ENCODE results near the gene MAPK13.
A peak's percentile ranks its signal among the peaks of the same experiment; 100 is the strongest.
"Not testable (repeated sequence)": the region's sequence is repeated elsewhere in the genome, so short reads cannot be mapped to it uniquely, and the experiment has no call there.

Gene MAPK13

DNA sequence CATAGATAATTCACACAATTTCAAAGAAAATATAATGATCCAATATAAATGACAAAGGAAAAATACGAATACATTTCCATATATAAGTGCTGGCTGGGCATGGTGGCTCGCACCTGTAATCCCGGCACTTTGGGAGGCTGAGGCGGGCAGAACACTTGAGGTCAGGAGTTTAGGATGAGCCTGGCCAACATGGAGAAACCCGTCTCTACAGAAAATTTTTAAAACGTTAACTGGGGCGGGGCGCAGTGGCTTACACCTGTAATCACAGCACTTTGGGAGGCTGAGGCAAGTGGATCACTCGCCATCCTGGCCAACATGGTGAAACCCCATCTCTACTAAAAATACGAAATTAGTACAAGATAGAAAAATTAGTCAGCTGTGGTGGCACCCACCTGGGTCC lies 14.9 kb upstream of the MAPK13 start:
- no peak for DNase-seq

DNA sequence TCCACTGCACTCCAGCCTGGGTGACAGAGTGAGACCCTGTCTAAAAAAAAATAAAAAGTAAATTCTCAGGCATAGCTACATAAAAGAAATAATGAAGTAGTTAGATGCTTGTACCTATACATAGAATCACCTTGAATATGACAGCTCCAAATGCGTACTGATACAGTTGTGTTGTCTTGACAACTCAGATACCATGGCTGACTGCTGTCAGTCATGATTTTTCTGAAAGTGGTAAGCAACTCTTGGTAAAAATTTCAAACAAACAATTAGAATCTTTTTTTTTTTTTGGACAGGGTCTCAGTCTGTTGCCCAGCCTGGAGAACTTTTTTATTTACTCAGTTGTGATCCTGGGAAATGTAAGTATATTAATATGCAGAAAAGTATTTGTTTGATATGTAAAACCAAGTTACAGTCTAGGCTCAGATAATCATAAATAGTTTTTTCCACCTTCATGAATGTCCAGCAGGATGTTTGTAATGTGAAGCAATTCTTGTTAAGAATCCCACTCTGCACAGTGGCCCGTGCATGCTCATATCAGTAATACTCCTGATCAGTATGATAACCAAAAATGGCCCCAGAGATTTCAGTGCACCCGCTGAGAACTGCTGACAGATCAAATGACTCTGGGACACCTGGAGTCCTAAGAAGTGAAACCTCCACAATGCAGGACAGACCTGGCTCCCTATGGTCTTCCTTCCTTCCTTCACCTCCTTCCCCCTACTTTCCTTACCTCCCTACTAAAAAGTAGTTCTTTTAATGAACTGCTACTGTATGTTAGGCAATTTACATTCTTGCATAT lies 14.0 kb upstream of the MAPK13 start:
- DNase-seq = peak; percentile 49

DNA sequence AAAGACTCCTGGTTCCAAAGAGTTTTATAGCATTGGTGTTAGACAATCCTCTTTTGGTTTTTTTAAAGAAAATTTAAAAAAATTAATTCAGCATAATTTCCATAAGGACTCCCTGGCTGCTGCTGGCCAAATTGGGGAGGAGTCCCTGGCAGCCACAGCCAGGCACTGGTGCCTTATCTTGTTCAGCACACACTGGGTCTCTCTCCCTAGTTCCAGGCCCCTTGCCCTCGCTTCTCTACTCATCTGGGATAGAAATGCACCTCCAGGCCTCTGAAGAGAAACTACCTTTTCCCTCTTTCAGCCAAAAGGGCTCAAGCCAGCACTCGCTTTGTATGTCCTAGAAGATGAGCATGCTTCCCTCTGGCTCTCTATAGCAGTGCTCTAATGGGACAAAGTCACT lies 13.4 kb upstream of the MAPK13 start:
- no peak for DNase-seq

DNA sequence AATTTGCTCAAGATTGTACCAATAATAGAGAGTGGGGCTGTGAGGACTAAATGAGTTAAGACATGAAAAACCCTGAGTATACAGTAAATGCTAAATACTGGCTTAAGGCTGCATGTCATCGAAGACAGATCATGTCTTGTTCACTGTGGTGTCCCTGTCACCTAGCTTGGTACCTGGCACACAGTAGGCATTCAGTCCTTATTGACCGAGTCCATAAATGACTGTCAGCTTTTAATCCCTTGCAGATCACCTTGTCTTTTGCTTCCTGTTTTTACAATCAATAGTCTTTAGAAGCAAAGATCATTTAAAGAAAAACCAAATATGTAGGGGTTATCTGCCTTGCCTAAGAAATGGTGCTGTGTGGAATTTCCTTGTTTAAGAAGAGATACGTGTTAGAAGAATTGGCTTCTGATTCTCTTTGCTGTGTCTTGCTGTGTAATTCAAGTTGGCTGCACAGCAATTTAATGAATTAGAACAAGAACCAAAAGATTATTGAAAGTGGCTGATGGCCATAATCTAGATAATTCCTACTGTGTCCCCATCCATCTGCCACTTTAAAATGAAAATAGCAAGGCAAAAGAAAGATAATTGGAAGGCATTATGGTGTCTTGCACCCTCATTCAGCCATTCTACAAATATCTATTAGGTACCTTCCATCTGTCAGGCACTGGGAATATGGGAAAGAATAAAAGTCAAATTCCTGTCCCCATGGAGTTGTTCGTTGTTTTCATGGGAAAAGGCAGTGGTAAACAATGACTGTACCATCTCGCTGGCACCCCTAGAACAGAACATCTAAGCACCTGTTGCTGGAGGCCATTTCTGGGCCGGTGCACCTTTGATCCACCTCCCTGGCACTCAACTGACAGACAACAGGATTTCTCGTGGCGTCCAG lies 12.4 kb upstream of the MAPK13 start:
- DNase-seq = no peak

DNA sequence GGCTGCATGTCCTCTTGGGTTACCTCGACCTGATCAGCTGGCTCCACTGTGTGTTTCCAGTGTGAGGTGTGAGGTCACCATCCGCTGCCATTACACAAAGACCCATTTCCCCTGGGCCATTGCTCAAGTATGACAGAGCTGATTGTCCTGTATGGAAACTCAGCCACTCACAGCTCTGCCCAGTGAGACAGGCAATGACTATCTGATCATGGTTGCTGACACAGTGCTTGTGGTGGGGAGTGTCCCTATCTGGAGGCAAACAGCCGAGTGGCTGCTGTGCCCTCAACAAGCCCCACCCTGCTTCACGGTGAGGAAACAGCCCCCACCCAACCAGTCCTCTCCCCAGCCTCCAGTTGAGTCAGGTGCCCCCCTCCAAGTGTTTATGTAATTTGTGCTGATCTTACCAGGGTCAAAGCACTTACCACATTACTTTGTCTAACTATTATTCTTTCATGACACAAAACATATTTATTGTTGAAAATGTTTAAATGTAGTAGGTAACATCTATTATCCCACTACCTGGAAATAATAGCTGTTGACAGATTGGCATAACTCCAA lies 11.7 kb upstream of the MAPK13 start:
- no peak for DNase-seq

DNA sequence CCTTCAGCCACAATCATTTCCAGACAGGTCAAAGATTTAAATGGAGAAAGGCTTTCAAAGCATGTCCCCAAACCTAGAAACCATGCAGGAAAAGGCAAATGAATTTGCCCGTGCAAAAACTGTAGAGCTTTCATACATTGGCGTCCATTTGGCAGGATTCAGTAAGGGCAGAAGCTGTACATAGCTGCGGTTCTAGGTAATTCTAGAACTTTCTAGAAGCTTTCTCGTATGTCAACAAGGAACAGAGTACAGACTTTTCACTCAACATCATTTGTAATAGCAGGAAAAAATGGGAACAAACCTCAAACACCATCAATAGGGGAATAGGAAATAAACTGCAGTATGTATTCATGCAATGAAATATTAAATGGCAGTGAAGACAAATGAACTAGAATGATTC lies 11.1 kb upstream of the MAPK13 start:
- no peak for DNase-seq

DNA sequence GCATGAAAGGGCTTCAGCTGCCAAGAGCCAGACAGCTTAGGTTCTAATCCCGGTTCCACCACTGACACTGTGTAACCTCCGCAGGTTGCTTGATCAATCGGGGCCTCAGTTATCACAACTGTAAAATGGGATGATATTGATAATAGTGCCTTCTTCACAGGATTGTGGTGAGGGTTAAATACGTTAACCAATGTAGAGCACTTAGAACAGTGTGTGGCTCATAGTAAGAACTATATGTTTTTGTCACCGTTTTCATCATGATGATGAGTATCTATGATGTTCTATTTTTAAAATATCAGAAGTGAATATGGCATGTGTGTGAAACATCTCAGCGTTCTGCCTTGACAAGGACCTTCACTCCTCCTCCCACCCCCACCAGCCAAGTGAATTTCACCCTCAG lies 10.3 kb upstream of the MAPK13 start:
- no peak for DNase-seq

DNA sequence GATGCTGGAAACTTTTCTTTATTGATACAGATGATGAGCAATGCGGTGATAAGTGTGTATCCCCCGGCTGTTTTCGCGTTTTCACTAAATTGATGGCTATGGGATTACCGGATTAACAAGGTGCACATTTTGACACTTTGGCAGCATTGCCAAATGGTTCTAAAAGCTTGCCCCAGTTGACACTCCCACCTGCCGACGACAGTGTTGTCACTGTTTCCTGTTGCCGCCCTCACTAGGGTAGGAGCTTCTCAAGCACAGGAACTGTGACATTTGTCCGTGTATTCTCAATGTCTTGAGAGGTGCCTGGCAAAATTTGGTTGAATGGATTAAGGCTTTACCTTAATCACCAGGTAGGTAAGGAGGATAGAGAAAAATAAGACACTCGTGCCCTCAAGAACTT lies 9.8 kb upstream of the MAPK13 start:
- no peak for DNase-seq

DNA sequence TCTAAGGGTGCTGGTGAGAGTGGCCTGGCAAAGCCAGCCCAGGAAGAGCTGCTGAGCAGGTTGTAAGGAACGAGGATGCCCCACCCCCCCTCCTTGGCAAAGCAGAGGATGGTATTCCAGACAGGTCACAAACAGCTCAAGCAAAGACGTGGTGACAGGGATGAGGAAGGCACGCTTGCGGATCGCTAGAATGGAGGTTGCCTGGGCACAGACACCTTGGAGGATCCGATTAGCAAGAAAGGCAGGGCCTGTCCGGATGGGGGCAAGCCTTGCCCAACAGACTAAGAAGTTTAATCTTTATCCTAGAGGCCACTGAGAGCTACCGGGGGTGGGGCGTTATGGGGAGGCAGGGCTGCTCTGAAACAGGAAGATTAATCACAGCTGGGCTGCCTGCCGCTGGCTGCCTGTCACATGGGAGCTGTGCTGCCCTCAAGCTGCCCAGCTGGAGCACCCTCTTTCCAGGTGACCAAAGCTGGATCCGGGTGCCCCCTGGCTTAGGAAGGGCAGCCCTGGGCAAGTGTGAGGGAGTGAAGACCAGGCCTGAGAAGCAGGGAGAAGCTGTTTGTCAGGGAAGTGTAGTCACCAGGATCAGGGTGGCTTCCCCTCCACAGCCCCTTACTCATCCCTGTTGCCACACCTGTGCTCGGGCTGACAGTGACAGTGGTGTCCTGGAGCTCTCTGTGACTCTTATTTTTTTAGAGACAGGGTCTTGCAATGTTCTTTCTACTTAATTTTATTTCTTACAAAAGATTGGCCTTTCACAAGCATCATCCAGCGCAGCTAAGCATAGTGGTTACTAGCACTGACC lies 9.1 kb upstream of the MAPK13 start:
- DNase-seq = peak; percentile 37

DNA sequence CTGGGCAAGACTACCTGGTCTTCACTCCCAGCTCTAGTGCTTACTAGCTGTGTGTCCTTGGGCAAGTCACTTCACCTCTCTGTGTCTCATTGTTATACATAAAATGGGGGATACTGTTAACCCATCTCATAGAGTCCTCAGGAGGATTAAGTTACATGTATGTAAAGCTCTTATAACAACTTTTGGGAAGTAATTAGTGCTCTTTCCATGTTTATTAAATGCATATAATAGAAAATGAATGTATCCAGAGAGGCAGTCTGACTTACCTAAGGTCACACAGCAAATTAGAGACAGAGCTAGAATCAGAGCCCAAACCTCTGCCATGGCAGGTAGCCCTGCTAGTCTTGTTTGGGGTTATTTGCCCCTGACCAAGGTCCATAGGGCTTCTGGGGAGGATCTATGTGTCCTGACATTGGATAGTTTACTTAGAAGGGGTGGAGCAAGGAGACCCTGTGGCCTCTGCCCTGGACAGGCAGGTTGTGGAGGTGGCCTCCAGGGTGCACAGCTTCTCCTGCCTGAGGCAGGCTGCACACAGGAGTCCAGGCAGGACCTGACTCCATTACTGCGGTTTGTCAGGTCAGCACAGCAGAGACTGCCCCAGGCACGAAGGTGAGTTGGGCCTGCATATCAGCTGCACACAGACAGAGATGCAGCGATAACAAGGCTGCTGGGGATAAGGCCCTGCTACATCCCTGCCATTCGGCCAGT lies 8.4 kb upstream of the MAPK13 start:
- no peak for DNase-seq

DNA sequence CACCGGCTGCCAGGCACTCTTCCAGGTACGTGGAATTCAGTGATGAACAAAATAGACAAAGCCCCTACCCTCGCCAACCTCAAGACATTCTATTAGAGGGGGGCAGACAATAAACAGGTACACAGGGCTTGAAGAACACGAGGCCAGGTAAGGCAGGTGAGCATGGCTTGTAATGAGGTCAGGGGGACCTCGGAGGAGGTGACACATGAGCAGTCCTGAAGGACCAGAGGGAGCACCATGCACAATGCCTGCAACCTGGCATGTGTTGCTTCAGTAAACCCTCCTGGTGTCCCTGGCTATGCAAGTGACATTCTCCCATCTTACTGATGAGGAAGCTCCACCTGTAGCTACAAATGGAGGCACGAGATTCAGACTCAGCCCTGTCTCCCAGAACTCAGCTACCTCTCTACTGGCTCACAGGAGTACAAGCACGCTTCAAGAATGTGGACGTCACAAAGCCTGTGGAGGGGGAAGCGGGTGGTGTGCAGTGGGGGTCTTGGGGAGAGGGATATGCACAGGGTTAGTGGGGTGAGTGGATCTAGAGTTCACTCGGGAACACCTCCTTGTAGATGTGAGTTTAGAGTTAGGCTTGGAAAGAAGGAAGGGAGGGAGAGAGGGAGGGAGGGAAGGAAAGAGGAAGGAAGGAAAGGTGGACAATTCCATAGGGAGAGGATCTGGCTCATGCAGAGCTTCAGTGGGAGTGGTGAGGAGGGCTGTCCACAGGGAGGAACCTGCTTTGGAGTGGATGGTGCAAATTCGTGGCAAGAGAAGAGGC lies 7.6 kb upstream of the MAPK13 start:
- DNase-seq = no peak

DNA sequence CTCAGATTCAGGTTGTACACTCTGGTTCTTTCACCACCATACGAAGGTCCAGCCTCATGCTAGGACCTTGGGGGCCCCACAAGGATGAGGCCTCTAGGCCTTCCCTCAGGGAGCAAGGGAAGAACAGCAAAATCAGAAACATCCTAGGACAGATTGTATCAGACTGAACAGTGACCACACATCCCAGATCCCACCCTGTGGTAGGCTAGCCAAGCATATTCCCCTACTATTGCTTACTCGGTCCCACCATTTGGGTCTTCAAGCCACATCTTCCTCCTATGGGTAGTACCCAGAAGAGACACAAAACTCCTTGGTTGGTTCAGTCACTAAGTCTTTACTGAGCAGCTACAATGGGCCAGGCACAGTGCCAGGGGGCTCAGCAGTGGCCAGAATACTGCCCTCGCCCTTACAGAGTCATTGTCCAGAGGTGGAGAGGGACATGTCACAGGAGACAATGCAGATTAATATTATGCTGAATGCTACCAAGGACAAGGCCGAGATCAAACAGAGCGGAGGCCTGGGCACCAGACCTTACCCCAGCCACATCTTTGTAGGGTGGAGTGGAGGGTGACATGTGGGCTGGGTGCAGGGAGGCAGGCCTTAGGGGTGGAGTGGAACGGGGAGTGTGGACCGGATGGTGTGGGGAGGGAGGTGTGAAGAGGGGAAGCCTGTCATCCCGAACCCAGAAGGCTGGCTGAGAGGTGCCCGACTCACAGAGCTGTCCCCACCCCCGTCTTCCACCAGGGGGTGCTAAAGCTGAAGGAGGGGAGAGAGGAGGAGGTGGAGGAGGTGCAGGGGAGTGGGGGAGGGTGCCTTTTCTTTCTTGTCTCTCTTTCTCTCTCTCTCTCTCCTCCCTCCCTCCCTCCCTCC lies 6.8 kb upstream of the MAPK13 start:
- peak; percentile 89 for DNase-seq

DNA sequence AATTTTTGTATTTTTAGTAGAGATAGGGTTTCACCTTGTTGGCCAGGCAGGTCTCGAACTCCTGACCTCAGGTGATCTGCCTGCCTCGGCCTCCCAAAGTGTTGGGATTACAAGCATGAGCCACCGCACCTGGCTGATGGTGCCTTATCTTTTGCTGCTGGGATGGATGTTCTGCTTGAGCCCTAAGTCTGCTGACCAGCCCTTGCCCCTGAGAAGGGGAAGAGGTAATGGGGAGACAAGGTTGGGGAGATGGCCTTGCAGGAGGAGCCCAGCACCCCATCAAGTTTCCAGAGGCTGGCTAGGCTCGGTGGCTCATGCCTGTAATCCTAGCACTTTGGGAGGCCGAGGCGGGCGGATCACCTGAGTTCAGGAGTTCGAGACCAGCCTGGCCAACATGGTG lies 6.0 kb upstream of the MAPK13 start:
- DNase-seq = not testable (repeated sequence)

DNA sequence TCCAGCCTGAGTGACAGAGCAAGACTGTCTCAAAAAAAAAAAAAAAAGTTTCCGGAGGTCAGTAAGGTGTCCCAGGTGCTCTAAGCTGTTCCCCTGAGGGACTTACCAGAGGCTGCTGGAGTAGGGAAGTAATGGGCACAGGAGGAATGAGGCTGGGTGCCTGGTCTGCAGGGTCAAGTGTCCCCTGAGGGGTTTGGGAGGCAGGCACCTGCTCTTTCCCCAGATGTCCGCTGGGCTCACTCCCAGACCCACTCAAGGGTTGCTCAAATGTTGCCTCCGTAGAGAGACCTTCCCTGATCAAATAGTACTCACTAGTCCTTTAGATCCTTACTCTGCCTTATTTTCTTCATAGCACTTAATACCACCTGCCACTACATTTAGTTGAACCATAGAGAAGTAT lies 5.4 kb upstream of the MAPK13 start:
- no peak for DNase-seq

DNA sequence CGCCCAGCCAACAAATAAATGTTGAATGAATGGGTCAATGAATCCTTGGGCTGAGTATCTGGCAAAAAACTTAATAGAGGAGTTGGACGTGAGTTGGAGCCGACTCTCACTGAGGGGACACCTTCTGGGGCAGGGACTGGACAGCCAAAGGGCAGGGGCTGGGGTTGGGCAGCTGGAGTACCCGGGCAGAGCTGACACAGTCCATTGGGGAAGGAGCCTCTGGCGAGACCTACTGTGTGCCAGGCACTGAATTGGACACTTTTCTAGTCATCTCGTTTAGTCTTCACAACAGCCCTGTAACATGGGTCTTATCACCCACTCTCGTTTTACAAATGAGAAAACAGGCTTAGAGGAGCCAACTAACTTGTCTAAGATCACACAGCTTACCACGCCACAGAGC lies 4.7 kb upstream of the MAPK13 start:
- DNase-seq = no peak

DNA sequence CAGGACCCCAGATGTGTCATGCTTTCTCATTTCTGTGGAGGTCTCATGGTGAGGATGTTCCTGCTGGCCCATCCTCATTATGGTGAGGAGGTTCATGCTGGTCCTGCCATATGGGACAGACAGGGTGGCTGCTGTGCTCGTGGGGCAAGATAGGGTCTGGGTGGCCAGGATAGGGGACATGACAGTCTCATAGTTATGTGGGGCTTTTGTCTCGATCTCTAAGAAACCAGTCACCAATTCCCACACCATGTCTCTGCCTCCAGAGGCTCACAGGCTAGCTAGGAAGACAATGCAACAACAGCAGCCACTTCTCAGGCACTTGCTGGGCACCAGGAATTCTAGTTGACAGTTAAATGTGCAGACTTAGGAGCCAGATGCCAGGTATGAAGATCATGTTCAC lies 4.2 kb upstream of the MAPK13 start:
- no peak for DNase-seq

DNA sequence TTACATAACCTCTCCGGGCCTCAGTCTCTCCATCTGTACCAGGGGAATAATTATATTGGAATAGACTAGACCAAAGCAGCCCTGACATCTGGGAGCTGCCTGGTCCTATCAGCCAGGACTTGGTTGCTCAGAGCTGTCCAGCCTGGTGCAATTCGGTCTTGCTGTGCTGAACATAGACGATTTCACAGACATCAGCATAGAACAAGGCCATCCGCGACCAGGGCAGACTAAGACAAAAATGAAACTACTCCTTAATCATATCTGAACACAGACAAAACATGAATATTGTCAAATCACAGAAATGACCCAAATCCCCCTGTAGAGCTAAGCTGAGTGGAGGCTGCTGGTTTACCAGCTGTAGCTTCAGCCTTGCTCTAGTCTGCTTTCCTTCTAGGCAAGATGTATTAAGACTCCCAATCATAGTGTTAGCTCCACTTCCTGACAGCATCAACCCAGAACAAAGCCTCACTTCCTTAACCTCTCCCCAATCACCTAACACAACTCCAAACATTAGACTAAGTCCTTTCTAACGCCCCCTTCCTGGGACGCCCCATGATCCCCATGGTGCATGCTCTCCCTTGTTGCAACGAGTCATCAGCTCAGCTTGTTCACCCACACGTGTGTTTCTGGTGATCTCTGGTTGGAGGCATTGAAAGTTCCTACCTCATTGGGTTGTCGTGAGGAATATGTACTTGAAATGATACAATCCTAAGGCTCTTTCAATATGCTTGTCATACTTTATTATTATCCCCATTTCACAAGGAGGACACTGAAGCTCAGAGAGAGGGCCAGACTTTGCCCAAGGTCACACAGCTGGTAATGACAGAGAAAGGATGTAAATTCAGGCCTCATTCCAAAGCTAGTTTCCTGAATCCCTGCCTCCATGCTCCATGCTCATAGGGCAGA lies 3.5 kb upstream of the MAPK13 start:
- DNase-seq = peak; percentile 15

DNA sequence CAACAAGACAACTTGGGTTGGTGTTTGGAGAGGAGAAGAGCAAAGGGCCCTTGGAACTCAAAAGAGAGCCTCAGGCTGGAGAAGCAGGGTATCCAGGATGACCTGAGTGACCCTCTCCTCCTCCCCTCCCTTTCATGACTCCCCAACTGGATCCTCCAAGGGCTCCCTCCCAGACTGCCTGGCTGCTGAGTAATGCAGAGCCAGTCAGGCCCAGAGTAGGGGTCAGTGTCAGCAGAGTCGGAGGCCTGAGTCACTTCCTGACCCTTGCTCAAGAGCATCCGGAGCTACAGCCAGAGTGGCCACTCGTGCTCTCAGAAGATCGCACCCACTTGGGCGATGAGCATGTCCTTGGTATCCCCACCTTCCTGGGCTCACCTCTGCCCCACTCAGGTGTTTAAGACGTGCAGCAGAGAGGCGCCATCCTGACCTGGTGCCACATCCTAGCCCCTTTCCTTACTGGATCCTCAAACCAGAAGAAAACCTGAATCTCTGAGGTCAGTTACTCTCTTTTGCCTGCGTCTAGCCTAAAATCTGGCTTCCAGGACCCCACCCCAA lies 2.8 kb upstream of the MAPK13 start:
- DNase-seq = no peak

DNA sequence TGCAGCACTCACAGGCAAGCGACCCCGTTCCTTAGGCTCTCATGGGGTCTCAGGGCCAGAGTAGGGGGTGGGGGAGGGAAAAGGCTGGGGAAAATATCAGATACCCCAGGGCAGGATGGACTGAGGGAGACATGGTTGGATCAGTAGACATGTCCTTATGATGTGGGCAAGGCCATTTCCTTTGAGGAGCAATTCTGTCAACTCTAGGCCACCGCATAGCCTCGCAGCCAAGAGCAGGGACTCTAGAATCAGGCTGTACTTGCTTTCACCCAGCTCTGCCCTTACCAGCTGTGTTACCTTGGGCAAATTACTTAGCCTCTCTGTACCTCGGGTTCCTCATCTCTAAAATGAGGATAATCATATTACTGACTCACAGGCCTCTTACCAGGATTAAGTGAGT lies 2.2 kb upstream of the MAPK13 start:
- DNase-seq = no peak

All from RPMI8226 (cell line).